ENCODE results near the gene SLC9A2. TPM values are rescaled to one million over a fixed set of nuclear protein-coding genes. Genes with fewer than 3 reads are reported as not detected.

Gene SLC9A2
- total RNA-seq, 6 donors from 2014 or later: 0.30 to 1.1 (median 0.38) TPM; not detected in 2

Other genes starting within 250 kb of the SLC9A2 start
- gene IL18RAP, start 196.4 kb upstream of the SLC9A2 start, total RNA-seq: 10 to 100 TPM in 3 of 6 donors, 1 to 10 TPM in 3; 8.0 to 16.3 (median 10.9) TPM
- not detected for gene SLC9A4, start 146.3 kb upstream of the SLC9A2 start, total RNA-seq
- gene TMEM182, start 142.5 kb downstream of the SLC9A2 start, total RNA-seq: 1 to 10 TPM in 4 of 6 donors, not detected in 2; 1.7 to 5.6 (median 2.7) TPM

Data from upper lobe of left lung (tissue), 6 donors.